Measurements from ENCODE around the gene GTPBP2.
"Not testable (repeated sequence)": the region's sequence is repeated elsewhere in the genome, so short reads cannot be mapped to it uniquely, and the experiment has no call there.

The GTPBP2 gene

GRCh38 chr6:43629104-43629504 lies at the start of gene GTPBP2:
TSS of gene GTPBP2 (minus strand) at chr6:43629264. CDS start at chr6:43629162, 102 bp downstream.
- peak; percentile 100 for DNase-seq (ENCODE audit: low spot score)

- no peak for DNase-seq (ENCODE audit: low spot score)
Measured at GRCh38 chr6:43678341-43678740, 49.3 kb upstream of the GTPBP2 start.

GRCh38 chr6:43677759-43678158 lies 48.7 kb upstream of the GTPBP2 start:
- no peak for DNase-seq (ENCODE audit: low spot score)

GRCh38 chr6:43676962-43677606 lies 48.0 kb upstream of the GTPBP2 start:
- no peak for DNase-seq (ENCODE audit: low spot score)

- no peak for DNase-seq (ENCODE audit: low spot score)
Measured at GRCh38 chr6:43674921-43675320, 45.9 kb upstream of the GTPBP2 start.

GRCh38 chr6:43674291-43674690 lies 45.2 kb upstream of the GTPBP2 start:
- no peak for DNase-seq (ENCODE audit: low spot score)

GRCh38 chr6:43673444-43674084 lies 44.5 kb upstream of the GTPBP2 start:
- peak; percentile 63 for DNase-seq (ENCODE audit: low spot score)

- DNase-seq (ENCODE audit: low spot score) = no peak
Measured at GRCh38 chr6:43671801-43672690, 43.0 kb upstream of the GTPBP2 start.

GRCh38 chr6:43671011-43671800 lies 42.1 kb upstream of the GTPBP2 start:
- DNase-seq (ENCODE audit: low spot score) = no peak

GRCh38 chr6:43670623-43670986 lies 41.5 kb upstream of the GTPBP2 start:
- no peak for DNase-seq (ENCODE audit: low spot score)

GRCh38 chr6:43669922-43670622 lies 41.0 kb upstream of the GTPBP2 start:
- no peak for DNase-seq (ENCODE audit: low spot score)

- DNase-seq (ENCODE audit: low spot score) = peak; percentile 65
Measured at GRCh38 chr6:43669050-43669921, 40.2 kb upstream of the GTPBP2 start.

- DNase-seq (ENCODE audit: low spot score) = no peak
Measured at GRCh38 chr6:43668151-43669028, 39.3 kb upstream of the GTPBP2 start.

- DNase-seq (ENCODE audit: low spot score) = peak; percentile 88
Measured at GRCh38 chr6:43667245-43668150, 38.4 kb upstream of the GTPBP2 start.

GRCh38 chr6:43666196-43666920 lies 37.3 kb upstream of the GTPBP2 start:
- DNase-seq (ENCODE audit: low spot score) = no peak

- DNase-seq (ENCODE audit: low spot score) = no peak
Measured at GRCh38 chr6:43665376-43665775, 36.3 kb upstream of the GTPBP2 start.

- not testable (repeated sequence) for DNase-seq (ENCODE audit: low spot score)
Measured at GRCh38 chr6:43662948-43663347, 33.9 kb upstream of the GTPBP2 start.

- DNase-seq (ENCODE audit: low spot score) = no peak
Measured at GRCh38 chr6:43658161-43658560, 29.1 kb upstream of the GTPBP2 start.
